Tongue (tissue), 2 donors: ENCODE data around the gene ACRBP. TPM values are rescaled to one million over a fixed set of nuclear protein-coding genes. Genes with fewer than 3 reads are reported as not detected.

Source experiments
- DNase-seq: peaks from one replicate; pipeline ENCODE4 v3.0.0-alpha.2; 2015
- total RNA-seq: library from RNA; depleted of rRNA; stranded (reverse); fragments of >200 nt; gene quantifications from one replicate; pipeline ENCODE4 v1.2.3, GENCODE V29; 2014

The ACRBP gene
- total RNA-seq, 1 donor from 2014 or later = 1.5 TPM

GRCh38 chr12:6646276-6647082 is 753 bp downstream of the ACRBP start:
- DNase-seq = no peak

DNA sequence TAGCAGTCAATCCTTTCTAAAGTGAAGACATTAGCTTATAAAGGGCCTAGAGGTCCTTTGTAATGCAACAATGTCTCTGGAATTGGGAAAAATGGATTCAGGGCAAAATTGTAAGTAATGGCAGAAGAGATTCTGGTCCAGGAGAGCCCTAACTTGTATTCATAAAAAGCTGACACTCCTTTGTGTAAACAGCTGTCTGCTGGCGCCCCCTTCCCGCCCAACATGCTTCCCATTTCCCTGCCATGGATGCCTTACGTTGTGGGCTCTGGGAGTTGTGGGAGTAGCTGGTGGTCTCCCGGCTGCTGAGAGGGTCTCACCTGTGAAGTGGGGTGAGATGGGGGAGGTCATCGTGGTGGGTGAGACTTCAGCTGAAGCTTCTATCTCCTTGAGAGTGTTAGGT is 2.3 kb downstream of the ACRBP start:
- DNase-seq = peak; percentile 67

DNA sequence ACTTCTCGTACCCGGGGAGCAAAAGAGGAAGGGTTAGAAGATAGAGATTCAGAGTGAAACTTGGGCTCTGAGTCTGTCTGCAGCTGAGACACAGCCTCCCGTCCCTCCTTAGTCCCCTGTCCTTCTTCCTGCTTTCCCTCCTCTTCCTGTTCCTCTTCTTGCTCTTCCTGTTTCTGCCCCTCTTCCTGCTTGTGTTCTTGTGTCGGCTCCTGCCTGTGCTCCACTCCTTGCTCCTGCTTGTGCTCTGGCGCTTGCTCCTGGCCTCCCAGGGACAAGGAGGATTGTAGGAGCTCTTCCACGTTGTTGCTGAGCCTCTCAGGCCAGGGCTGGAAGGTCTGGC is 3.0 kb downstream of the ACRBP start:
- DNase-seq = no peak

DNA sequence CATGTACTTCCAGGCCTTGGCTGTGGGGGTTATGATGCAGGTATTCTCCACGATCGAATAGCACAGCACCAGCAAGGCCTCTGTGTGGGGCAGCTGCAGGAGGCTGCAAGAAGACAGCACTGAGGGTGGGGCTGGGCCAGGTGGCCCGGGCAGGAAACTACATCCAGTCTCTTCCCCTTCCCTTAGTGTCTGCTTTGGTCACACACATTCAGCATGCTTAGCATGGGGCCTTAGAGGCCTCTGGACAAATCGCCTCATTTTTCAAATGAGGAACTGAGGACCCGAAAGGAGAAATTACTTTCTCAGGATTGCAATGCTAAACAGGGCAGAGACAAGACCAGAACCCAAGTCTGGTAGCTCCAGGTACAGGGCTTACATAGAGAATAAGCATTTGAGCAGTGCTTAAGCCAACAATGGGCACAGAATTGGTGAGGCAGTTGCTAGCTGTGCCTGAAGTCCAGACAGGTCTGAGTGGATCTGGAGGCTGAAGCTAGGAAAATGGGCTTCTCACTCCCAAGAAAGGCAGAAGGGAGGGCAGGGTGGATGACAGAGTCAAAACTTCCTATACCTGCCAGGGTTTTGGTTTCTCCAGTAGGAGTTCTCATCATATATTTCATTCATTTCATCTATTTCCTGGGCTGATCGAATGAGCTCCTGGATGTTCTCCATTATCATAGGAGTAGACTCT is 3.5 kb downstream of the ACRBP start:
- DNase-seq = no peak

GRCh38 chr12:6641131-6641530 is 6.1 kb downstream of the ACRBP start:
- no peak for DNase-seq

DNA sequence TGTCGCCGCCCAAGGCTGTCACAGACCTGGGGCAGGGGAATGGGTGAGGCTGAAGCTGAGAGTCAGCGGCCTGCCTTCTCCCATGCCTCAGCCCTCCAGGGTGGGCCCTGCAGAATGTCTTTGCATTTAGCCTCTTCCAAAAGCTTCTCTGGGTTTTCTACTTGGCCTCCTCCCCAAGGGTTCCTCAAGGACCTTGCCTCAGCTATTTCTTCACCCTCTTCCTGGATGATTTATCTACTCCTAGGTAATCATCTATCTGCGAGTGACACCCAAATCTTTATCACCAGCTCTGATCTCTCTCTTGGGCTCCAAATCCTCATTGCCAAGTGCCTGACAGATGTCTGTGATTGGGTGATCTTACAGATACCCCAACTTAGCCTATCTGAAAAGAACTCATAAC is 6.7 kb downstream of the ACRBP start:
- DNase-seq = no peak

DNA sequence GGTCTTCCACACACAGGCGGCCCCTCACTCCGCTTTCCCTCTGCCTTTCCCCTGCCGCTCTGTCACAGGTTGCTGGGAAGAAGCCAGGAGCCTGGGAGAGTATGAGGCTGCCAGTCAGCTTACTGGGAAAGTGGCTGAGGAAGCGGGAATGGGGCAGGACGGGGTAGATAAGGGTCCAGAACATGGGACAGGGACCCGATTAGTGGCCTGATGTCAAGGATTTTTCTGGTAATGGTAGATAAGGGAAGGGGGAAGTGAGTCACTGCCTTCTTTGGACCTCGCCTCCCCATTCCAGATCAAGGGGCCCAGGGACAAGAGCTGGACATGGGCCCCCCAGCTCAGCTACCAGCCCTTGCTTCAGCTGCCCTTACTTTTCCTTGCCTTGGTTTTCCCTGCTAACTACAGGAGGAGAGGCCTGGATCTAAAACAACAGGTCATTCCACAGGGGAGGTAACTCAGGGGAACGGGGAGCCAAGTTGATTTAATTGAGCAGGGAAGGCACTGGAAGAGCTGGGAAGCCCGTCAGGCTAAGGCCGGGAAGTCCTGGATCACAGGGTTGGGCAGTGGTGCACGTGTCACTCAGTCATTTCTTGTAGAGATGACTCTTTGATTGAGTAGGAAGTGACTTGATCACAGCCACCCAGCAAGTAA is 8.0 kb downstream of the ACRBP start:
- DNase-seq = no peak

GRCh38 chr12:6638305-6638704 is 8.9 kb downstream of the ACRBP start:
- no peak for DNase-seq

GRCh38 chr12:6635856-6636531 is 11.2 kb downstream of the ACRBP start, which contains the start of gene LPAR5:
TSS of gene LPAR5 (minus strand) at chr12:6635959. CDS start at chr12:6621248, 14,711 bp downstream.
- DNase-seq = no peak

- DNase-seq = no peak
These were observed 11.8 kb downstream of the ACRBP start for GRCh38 chr12:6635375-6635855.

DNA sequence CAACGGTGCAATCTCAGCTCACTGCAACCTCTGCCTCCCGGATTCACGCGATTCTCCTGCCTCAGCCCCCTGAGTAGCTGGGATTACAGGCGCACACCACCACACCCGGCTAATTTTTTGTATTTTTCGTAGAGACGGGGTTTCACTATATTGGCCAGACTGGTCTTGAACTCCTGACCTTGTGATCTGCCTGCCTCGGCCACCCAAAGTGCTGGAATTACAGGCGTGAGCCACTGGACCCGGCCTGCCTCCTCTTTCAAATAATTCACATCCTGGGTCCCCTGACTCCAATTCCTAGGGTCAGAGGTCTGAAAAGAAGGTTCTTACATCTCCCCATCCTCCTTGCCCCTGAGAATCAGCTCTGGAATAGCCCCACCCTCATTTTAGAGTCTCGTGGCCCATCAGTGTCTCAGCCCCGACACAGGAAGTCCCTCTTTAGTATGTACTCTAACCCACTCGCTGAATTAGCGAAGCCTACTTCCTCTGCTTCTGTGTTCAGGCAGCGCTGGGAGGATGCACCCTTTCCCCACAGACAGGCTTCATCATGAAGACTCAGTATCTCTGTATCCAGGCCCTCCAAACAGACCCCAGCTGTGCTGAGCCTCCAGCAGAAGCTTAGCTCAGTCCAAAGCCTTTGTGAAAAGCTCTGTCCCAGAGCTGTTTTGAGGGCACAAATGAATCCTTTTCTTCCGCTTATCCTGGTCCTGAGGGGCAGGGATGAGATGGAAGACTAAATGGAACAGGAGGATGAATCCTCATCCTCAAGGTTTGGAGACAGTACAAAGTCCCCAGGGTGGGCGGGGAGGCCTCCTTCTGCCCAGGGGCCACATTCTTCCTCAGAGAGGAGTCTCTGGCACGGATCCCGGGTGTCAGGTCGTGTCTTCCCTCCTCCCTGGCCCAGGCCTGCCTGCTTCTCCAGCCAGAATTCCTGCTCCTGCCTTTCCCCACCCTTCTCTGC is 14.9 kb downstream of the ACRBP start:
- peak; percentile 59 for DNase-seq

DNA sequence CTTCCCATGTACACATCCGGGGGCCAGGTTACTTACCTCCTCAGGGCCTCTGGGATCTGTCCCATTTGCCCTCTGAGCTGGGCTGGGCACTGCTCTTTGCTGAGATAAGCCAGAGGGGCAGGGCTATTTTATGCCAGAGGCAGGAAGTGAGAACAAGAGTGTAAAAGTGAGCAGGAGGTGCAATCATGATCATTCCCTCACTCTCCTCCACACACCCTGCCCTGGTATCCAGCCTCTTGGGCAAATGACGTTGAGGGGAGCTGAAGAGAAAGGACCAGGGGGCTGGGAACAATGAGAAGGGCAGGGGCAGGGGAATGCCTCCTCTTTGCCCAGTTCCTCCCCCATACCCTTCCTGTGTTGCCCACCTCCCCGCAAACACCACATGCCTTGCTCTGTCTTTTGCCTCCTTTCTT is 15.7 kb downstream of the ACRBP start:
- no peak for DNase-seq

- DNase-seq = peak; percentile 69
These were observed 16.5 kb downstream of the ACRBP start for GRCh38 chr12:6630736-6631135.

- no peak for DNase-seq
These were observed 19.6 kb downstream of the ACRBP start for GRCh38 chr12:6627616-6628015.

GRCh38 chr12:6626654-6627283 is 20.5 kb downstream of the ACRBP start:
- DNase-seq = no peak

DNA sequence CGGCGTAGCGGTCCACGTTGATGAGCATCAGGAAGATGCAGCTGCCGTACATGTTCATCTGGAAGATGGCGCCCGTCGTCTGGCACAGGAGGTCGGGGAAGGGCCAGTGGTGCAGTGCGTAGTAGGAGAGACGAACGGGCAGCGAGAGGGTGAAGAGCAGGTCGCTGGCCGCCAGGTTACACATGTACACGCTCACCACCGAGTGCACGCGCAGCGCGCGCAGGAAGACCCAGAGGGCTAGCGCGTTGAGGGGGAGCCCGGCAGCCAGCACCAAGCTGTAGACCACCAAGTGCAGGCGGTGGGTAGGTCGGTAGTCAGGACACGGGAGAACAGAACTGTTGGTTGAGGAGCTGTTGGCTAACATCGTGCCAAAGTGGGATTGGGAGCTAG is 26.4 kb downstream of the ACRBP start:
- DNase-seq = no peak

GRCh38 chr12:6620137-6620884 is 26.9 kb downstream of the ACRBP start:
- peak; percentile 80 for DNase-seq

DNA sequence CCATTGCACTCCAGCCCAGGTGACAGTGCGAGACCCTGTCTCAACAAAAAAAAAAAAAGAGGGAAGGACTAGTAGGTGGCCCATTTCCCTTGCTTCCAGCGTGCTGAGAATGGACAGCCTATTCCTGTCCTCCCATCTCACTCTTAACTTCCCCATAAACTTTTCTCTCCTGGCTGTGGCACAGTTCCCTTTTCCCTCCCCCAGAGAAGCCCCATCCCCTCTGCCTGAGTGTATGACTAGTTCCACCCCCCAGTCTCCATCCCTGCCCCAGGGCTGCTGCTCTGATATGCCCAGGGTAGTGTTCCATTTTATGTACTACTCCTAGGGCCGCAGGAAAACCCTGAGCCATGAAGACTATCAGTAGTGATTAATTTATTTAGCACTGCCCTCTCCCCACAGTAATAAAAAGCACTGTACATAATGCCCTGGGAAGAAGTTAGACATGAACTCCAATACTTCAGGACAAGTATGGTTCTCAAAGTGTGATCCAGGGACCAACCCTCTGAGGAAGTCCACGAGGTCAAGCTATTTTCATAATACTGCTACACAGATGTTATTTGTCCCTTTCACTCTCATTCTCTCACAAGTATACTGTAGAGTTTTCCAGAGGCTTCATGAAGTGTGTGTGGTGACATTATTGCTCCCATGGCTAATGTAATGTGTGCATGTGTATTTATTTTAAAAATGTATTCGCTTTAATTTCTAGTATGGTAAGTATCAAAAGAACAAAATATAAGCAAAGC is 28.6 kb downstream of the ACRBP start:
- no peak for DNase-seq

DNA sequence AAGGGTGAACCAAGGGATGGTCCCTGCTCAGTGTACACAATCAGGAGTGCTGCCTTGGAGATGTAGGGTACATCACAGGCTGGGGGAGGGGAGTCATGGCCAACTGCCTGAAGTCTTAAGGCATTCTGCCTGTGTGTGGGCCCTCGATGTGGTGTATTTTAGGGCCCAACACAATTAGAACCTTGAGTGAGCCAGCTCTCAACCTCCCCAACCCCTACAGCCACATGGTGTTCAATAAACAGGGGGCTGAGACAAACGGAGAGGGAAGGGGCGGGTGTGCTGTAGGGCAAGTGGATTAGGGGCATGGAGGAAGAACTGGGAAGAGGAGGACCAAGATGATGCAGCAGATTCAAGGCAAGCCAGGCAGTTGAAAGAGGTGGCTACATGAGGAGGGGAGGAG is 31.4 kb downstream of the ACRBP start:
- no peak for DNase-seq
